ENCODE measurements around the gene SEMA4C. TPM values are rescaled to one million over a fixed set of nuclear protein-coding genes. Genes with fewer than 3 reads are reported as not detected.

SEMA4C gene, protein sequence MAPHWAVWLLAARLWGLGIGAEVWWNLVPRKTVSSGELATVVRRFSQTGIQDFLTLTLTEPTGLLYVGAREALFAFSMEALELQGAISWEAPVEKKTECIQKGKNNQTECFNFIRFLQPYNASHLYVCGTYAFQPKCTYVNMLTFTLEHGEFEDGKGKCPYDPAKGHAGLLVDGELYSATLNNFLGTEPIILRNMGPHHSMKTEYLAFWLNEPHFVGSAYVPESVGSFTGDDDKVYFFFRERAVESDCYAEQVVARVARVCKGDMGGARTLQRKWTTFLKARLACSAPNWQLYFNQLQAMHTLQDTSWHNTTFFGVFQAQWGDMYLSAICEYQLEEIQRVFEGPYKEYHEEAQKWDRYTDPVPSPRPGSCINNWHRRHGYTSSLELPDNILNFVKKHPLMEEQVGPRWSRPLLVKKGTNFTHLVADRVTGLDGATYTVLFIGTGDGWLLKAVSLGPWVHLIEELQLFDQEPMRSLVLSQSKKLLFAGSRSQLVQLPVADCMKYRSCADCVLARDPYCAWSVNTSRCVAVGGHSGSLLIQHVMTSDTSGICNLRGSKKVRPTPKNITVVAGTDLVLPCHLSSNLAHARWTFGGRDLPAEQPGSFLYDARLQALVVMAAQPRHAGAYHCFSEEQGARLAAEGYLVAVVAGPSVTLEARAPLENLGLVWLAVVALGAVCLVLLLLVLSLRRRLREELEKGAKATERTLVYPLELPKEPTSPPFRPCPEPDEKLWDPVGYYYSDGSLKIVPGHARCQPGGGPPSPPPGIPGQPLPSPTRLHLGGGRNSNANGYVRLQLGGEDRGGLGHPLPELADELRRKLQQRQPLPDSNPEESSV
- polyA plus RNA-seq, result 0.58 TPM

DNA sequence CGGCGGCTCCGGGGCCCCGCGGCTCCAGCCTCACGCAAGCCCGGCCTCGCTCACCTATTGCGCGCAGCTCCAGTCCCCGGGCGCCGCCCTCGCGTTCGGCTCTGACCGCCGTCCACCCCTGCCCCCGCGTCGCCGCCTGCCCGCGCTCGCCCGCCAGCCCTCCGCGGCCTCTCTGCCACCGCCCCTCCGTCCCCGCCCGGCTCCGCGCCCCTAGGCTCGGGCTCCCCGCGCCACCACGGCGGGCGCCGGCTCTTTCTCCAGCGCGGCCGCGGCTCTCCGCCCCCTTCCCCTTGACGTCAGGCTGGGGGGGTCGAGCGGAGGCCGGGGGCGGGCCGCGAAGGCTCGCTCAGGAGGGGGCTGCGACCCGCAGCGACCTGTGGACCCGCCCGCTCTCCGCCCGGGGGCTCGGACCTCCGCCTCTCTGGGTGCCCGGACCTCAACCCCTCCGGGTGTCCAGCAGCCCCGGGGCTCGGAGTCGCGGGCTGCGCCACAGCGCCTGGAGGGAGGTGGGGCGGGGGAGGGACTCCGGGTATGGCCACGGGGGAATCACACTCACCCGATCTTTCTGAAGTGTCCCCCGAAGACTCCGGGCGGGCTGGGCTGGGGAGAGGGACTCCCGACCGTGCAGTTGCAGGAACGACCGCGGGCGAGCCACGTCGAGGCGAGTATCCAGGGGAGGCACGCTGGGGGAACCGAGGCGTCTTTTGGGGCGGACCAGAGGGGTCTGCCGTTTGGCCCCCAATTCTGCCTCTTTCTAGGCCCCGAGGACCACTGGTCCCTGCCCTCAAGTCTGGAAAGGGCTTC is at the start of gene SEMA4C:
Gene SEMA4C, minus strand, starts transcription at position 259 of the 804 bp plus-strand sequence. CDS start 2,194 bp downstream, outside the sequence.
- Mint-ChIP-seq H3K4me3 (peak within 1 kb of the TSS; percentile 45 to 90 (median 74)), H3K36me3 (no peaks in the 10 kb centered on the region), H3K27me3 (peaks cover 23% of the 10 kb centered on the region), H3K27ac (peak within 1 kb of the TSS in 2 of 3 donors; percentile 27 to 79), H3K9me3 (no peaks in the 10 kb centered on the region), H3K4me1 (peaks cover 10 to 24% (median 17%) of the 10 kb centered on the region in 3 donors)

DNA sequence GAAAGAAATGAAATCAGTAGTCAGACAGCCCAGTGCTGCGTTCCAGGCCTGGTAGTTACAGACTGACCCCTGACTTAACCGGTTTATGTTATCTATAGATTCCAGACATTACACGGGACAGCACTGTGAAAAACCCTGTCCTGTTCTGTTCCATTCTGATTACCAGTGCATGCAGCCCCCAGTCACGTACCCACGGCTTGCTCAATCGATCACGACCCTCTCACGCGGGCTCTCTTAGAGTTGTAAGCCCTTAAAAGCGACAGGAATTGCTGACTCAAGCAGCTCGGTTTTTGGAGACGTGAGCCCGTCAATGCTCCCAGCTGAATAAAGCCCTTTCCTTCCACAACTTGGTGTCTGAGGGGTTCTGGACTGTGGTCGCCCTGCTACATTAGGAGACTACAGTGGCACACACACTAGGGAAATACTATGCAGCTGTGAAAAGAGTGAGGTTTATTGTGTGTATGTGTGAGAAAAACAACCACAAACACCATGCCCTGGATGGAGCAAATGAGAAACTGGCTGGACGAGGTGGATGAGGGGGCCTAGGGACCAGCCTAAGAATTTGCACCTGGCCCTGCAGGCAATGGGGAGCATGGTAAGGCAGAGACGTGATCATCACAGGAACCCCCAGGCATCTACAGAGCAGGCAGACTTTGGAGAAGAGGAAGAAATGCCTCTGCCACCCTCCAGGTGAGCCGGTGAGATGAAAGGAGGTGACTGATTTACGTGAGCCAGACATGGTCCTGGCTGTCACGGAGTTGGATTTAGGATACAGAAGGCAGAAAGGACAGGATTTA is 49.1 kb upstream of the SEMA4C start:
- Mint-ChIP-seq H3K27ac (no peak overlapping the region), H3K4me1 (peaks cover 3 to 10% (median 8%) of the 10 kb centered on the region in 3 donors), H3K9me3 (peaks cover 0 to 6% (median 0%) of the 10 kb centered on the region in 3 donors), H3K4me3 (no peak overlapping the region), H3K27me3 (peaks cover 9% of the 10 kb centered on the region), H3K36me3 (no peaks in the 10 kb centered on the region)

DNA sequence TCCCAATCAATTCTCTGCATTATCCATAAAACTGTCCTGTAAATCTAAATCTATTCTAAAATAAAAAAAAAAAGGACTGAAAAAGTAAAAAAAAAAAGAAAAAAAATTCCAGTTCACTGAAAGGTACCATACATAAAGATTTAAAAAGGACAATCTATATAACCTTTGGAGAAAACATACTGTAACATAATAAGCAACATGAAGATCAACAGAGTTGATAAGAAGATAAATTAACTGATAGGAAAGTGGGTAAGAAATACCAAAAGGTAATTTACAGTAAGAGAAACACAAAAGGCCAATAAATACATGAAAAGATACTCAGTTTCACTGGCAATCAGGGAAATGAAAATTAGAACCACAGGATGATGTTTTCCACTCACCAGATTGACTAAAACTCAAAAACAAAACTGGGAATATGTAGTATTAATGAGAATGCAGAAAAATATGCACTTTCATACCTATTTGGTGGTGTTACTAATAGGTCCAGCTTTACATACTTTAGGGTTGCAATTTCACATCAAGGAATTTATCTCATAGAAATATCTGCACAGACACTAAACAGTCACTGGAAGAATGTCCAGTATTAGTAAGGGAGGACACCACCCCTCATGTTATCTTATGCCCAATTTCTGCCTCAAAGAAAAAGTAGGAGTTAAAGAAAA is 48.3 kb upstream of the SEMA4C start:
- H3K9me3 Mint-ChIP-seq, result peaks cover 0 to 7% (median 0%) of the 10 kb centered on the region in 3 donors
- no peak overlapping the region for H3K4me3 Mint-ChIP-seq
- H3K27me3 Mint-ChIP-seq, result peaks cover 9% of the 10 kb centered on the region
- H3K4me1 Mint-ChIP-seq, result peaks cover 10 to 18% (median 15%) of the 10 kb centered on the region in 3 donors
- no peak overlapping the region for H3K27ac Mint-ChIP-seq
- no peaks in the 10 kb centered on the region for H3K36me3 Mint-ChIP-seq

DNA sequence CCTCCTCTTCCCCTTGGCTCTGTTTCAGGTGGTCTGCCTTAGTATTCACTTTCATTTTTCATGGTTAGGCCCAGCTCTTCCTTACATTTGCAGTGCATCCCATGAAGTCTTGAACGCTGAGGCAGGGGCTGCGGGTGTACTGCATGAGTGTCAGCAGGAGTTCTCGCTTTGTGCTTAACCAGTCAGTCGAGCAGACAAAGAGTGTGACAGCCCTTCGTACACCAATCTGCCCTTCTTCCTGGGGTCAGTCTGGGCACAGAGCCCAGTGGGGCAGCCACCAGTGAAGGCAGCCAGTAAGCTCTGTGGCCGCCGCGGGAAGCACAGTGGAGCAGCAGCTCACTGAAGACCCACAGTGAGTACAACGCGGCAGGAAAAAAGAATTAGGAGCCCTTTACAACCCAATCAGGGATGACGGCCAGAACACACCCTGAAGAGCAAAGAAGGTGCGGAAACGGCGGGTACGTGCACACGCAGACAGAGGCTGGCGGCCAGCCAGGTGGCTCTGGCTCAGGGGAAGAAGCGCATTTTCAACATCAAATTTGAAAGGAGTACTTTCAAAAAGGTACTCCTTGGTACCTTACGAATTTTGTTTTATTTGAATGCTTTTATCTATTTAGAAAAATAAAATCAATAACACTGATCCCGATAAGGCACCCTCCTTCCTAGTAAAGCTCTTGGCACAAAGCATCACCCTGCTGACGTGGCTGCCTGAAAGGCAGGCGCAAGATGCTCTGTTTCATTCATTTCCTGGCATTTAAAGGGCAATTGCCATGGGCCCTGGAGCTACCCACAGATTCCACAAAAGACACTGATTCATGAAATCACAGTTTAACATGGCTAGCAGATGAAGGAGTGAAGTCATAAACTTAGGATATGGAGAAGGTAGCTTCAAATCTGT is 47.0 kb upstream of the SEMA4C start:
- no peaks in the 10 kb centered on the region for H3K36me3 Mint-ChIP-seq
- peaks cover 15 to 23% (median 20%) of the 10 kb centered on the region in 3 donors for H3K4me1 Mint-ChIP-seq
- peak overlapping the region in 1 of 3 donors; percentile 33 for H3K27ac Mint-ChIP-seq
- H3K4me3 Mint-ChIP-seq, result no peak overlapping the region
- H3K9me3 Mint-ChIP-seq, result peaks cover 0 to 7% (median 0%) of the 10 kb centered on the region in 3 donors
- H3K27me3 Mint-ChIP-seq, result peaks cover 9% of the 10 kb centered on the region

DNA sequence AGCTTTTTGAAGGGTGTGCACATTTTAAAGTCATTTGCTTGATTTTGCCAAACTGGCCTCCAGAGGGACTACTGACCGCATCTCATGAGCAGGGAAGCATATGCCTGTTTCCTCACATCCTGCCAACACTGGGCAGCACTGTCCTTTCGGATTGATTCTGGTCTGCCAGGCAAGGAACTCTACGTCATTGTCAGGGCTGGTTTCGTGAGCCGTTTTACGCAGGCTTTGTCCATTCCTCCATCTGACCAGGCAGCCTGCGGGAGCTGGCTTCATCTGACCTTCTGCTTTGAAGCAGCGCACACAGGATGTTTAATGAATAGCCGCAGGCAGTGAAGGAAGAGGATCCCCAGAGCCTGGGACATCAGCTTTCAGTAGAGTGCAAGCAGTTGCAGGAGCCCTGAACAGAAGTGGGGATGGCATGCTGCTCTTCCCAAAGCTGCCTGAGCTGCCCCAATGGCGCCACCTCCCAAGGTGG is 46.3 kb upstream of the SEMA4C start:
- Mint-ChIP-seq H3K27me3 (peaks cover 9% of the 10 kb centered on the region), H3K4me1 (peaks cover 15 to 23% (median 20%) of the 10 kb centered on the region in 3 donors), H3K27ac (no peak overlapping the region), H3K4me3 (no peak overlapping the region), H3K9me3 (peaks cover 0 to 7% (median 0%) of the 10 kb centered on the region in 3 donors), H3K36me3 (no peaks in the 10 kb centered on the region)

DNA sequence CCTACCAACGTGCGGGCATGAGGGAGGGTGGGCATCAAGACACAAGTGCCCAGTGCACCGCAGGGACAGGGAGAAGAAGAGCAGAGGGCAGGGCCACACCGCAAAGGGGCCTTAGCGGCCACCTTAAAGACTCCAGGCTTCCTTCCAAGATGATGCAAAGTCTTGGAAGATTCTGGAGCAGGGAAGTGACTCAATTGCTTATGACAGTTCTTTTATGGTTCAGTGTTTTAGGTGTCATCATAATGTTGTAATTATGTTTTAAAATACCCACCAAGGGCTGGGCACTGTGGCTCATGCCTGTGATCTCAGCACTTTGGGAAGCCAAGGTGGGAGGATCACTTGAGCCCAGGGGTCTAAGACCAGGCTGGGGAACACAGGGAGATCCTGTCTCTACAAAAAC is 44.5 kb upstream of the SEMA4C start:
- Mint-ChIP-seq H3K27ac (peak overlapping the region in 2 of 3 donors; percentile 9 to 75), H3K4me1 (peaks cover 15 to 25% (median 20%) of the 10 kb centered on the region in 3 donors)

DNA sequence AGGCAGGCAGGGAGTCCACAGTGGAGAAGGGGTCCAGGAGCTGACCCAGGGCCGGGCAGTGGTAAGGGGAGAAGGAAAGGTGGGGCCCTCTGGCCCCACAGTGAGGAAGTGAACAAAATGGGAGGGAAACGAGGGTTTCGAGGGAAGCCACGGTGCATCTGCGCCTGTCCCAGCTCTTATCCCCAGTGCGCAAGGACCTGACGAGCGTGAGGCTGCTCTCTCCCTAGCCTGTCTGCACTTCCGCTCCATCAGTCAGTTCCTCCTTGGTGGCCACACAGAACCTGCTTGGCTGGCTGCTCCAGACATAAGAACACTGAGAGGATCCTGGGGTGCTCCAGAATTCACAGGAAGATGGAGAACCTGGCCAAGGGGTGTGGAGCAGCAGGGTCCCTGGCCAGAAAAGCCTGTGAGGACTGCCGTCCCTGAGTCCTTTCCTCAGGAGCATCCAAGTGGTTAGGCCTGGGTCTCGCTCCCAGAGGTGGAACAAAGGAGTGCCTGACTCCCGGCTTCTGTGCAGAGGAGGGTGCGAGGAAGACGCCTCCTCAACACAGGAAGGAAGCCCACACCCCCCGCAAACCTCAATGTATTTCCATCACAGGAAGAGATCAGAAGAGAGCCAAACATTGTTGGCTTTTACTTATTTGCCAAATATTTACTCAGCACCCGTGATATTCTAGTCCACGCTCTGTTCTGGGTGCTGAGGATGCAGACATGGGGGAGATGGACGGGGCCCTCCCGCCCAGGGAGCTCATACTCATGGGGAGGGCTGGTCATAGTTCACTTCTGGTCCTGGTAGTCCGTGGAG is 43.7 kb upstream of the SEMA4C start:
- peak overlapping the region; percentile 33 to 91 (median 78) for H3K4me3 Mint-ChIP-seq
- peak overlapping the region in 2 of 3 donors; percentile 19 to 75 for H3K27ac Mint-ChIP-seq
- H3K4me1 Mint-ChIP-seq, result peaks cover 15 to 25% (median 20%) of the 10 kb centered on the region in 3 donors

More for the DNA sequence above, 44.5 kb upstream of the SEMA4C start:
- Mint-ChIP-seq H3K36me3 (no peaks in the 10 kb centered on the region), H3K9me3 (peaks cover 0 to 7% (median 0%) of the 10 kb centered on the region in 3 donors), H3K27me3 (peaks cover 7% of the 10 kb centered on the region), H3K4me3 (peak overlapping the region in 3 of 4 donors; percentile 22 to 88 (median 33))

DNA sequence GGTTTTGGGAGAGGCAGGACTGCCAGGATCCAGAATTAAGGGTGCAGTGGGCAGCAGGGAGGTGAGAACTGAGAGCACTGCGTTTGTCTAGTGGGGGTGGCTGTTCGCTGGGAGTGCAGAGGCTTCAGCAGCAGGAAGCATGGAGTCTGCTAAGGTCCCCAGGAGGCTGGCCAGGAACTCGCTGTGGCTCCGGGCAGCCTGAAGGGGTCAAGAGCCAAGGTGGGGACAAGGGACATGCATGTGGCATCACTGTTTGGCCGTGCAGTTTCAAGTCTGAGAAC is 43.2 kb upstream of the SEMA4C start:
- Mint-ChIP-seq H3K36me3 (no peaks in the 10 kb centered on the region), H3K4me3 (peak overlapping the region in 3 of 4 donors; percentile 67 to 91 (median 88)), H3K9me3 (peaks cover 0 to 6% (median 0%) of the 10 kb centered on the region in 3 donors), H3K27me3 (peaks cover 7% of the 10 kb centered on the region), H3K4me1 (peaks cover 15 to 23% (median 20%) of the 10 kb centered on the region in 3 donors), H3K27ac (peak overlapping the region in 1 of 3 donors; percentile 75)

More for the DNA sequence above, 43.7 kb upstream of the SEMA4C start:
- no peaks in the 10 kb centered on the region for H3K36me3 Mint-ChIP-seq
- peaks cover 7% of the 10 kb centered on the region for H3K27me3 Mint-ChIP-seq
- H3K9me3 Mint-ChIP-seq, result peaks cover 0 to 7% (median 0%) of the 10 kb centered on the region in 3 donors

DNA sequence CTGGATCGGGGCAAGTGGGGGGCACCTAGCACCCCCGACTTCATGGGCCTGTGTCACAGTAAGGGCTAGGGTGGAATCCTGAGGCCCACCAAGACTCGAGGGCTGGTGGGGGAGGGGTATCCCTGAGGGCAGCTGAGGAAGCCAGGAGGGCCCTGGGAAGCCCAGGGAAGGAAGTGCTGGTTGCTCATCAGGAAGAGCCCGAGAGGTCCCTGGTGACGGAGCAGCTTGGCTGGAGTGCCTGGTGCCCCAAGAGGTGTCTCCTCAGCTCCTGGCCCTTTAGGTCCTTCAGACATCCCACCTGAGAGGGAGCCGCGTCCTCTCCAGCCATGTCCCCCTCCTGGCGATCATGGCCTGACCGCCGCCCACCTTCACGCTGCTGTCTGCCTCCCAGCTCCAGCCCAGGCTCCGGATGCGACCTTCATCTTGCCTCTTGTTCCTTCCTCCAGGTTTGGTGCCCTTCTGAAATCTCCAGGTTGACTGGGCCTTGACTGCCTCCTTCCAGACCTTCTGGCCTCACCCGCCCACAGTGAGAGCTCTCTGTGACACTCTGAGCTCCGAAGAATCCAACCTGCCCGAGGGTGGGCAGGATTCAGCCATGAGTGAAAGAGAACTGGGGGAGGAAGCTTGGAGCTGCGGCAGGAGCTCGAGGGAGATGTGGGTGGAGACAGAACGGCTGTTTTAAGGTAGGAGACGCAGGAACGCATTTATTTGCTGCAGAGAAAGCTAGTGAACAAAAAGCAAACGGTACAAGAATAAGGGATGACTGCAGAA is 42.7 kb upstream of the SEMA4C start:
- Mint-ChIP-seq H3K9me3 (peaks cover 0 to 5% (median 0%) of the 10 kb centered on the region in 3 donors), H3K4me1 (peaks cover 15 to 23% (median 20%) of the 10 kb centered on the region in 3 donors), H3K27ac (peak overlapping the region in 2 of 3 donors; percentile 73 to 75), H3K36me3 (no peaks in the 10 kb centered on the region), H3K4me3 (peak overlapping the region in 3 of 4 donors; percentile 12 to 91 (median 88)), H3K27me3 (peaks cover 6% of the 10 kb centered on the region)

DNA sequence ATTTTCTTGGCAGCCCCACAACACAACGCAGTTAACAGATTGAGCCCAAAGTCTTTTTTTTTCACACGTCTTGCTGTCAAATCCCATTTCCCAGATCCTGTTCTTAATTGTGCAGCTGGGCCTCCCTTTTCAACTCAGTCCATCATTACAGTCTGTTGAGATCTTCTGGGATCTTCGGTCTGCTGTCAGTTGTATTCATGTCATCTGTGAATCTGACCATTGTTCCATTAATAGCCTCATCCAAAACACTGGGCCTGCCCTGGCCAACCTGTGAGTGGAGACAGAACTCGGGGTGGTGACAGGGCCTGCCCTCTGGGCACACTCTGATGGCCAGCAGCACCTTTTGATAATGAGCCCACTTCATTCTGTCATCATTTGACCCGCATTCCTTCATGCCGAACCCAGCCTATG is 39.7 kb upstream of the SEMA4C start:
- no peak overlapping the region for H3K4me3 Mint-ChIP-seq
- H3K27me3 Mint-ChIP-seq, result no peaks in the 10 kb centered on the region
- peak overlapping the region in 1 of 3 donors; percentile 3 for H3K27ac Mint-ChIP-seq
- H3K36me3 Mint-ChIP-seq, result no peaks in the 10 kb centered on the region
- peaks cover 0 to 3% (median 0%) of the 10 kb centered on the region in 3 donors for H3K9me3 Mint-ChIP-seq
- H3K4me1 Mint-ChIP-seq, result peaks cover 15 to 18% (median 17%) of the 10 kb centered on the region in 3 donors
